DOHH2 (cell line): ENCODE data around the gene CYYR1.

Experiments used
- H3F3A ChIP-seq: fragments of 200-600 bp; sonication (generic), shearing (Covaris generic); 2 replicates; pipeline ENCODE4 v1.6.0; 2016; ENCODE audit warnings: antibody characterized with exemption, mild to moderate bottlenecking; ENCODE audit not compliant: control insufficient read depth, insufficient read depth
- H3K27ac ChIP-seq: fragments of 200-600 bp; sonication (generic); 2 replicates; pipeline ENCODE4 v1.5.1; 2014; ENCODE audit warnings: low read depth, mild to moderate bottlenecking, low read length, moderate library complexity
- H3K27me3 ChIP-seq: fragments of 200-600 bp; sonication (generic); 2 replicates; pipeline ENCODE4 v1.6.1; 2014; ENCODE audit warnings: mild to moderate bottlenecking, low read length, mixed read lengths; ENCODE audit not compliant: control insufficient read depth
- H3K36me3 ChIP-seq: fragments of 200-600 bp; sonication (generic); 2 replicates; pipeline ENCODE4 v1.6.1; 2014; ENCODE audit warnings: mild to moderate bottlenecking, low read length, moderate library complexity, mixed read lengths; ENCODE audit not compliant: control insufficient read depth
- H3K4me1 ChIP-seq: fragments of 200-600 bp; sonication (generic); 2 replicates; pipeline ENCODE4 v1.6.1; 2014; ENCODE audit warnings: mild to moderate bottlenecking, low read length, mixed read lengths; ENCODE audit not compliant: control insufficient read depth
- H3K4me2 ChIP-seq: fragments of 200-600 bp; sonication (generic); 2 replicates; pipeline ENCODE4 v1.6.0; 2014; ENCODE audit warnings: mild to moderate bottlenecking, low read length, moderate library complexity
- H3K4me3 ChIP-seq: fragments of 200-600 bp; sonication (generic); 2 replicates; pipeline ENCODE4 v1.5.1; 2014; ENCODE audit warnings: mild to moderate bottlenecking, low read length, mixed read lengths
- H3K79me2 ChIP-seq: fragments of 200-600 bp; sonication (generic); 2 replicates; pipeline ENCODE4 v1.6.1; 2014; ENCODE audit warnings: mild to moderate bottlenecking, low read length, mixed read lengths; ENCODE audit not compliant: control insufficient read depth
- H3K9me2 ChIP-seq: fragments of 200-600 bp; sonication (generic); replicated peaks from 2 replicates; pipeline ENCODE4 v1.6.1; 2014; ENCODE audit warnings: mild to moderate bottlenecking, low read length, mixed read lengths; ENCODE audit not compliant: control insufficient read depth
- H3K9me3 ChIP-seq: fragments of 200-600 bp; sonication (generic); 2 replicates; pipeline ENCODE4 v1.6.1; 2014; ENCODE audit warnings: antibody characterized with exemption, low read length, mixed read lengths; ENCODE audit not compliant: control insufficient read depth, insufficient read depth
- H4K20me1 ChIP-seq: fragments of 200-600 bp; sonication (generic); 2 replicates; pipeline ENCODE4 v1.6.0; 2014; ENCODE audit warnings: low read depth, mild to moderate bottlenecking, antibody characterized with exemption, low read length, moderate library complexity; ENCODE audit not compliant: control insufficient read depth, insufficient read depth
- CTCF ChIP-seq: fragments of 200-600 bp; sonication (generic); IDR thresholded peaks from one replicate; pipeline ENCODE4 v1.5.1; 2014; ENCODE audit warnings: antibody characterized with exemption, mild to moderate bottlenecking, low read depth, low read length; ENCODE audit not compliant: poor library complexity, severe bottlenecking
- EZH2phosphoT487 ChIP-seq: fragments of 200-600 bp; sonication (generic); IDR thresholded peaks from 2 replicates; pipeline ENCODE4 v1.6.1; 2017; ENCODE audit warnings: borderline replicate concordance, mild to moderate bottlenecking, antibody characterized with exemption, low read length, moderate library complexity, mixed read lengths

CYYR1 gene

GRCh38 chr21:26473471-26473870, 99.6 kb downstream of the CYYR1 start:
- no peak overlapping the region for H3K4me3 ChIP-seq
- H3K4me2 ChIP-seq: no peak overlapping the region
- no peaks in the 10 kb centered on the region for H3K27me3 ChIP-seq

GRCh38 chr21:26471099-26471471, 102.0 kb downstream of the CYYR1 start:
- Histone ChIP-seq H3K4me3 (no peak overlapping the region), H3F3A (no peaks in the 10 kb centered on the region), H3K79me2 (no peaks in the 10 kb centered on the region), H4K20me1 (no peaks in the 10 kb centered on the region), H3K9me2 (no peaks in the 10 kb centered on the region), H3K27ac (no peak overlapping the region), H3K36me3 (no peaks in the 10 kb centered on the region), H3K4me2 (no peak overlapping the region), H3K4me1 (no peaks in the 10 kb centered on the region), H3K27me3 (no peaks in the 10 kb centered on the region), H3K9me3 (no peaks in the 10 kb centered on the region)
- TF ChIP-seq CTCF (no peak), EZH2phosphoT487 (no peak)

More at GRCh38 chr21:26473471-26473870, 99.6 kb downstream of the CYYR1 start:
- Histone ChIP-seq H3K9me3 (peaks cover 3% of the 10 kb centered on the region; the same call in 1 of the 2 replicates), H3K36me3 (no peaks in the 10 kb centered on the region), H3F3A (no peaks in the 10 kb centered on the region), H3K79me2 (no peaks in the 10 kb centered on the region), H4K20me1 (no peaks in the 10 kb centered on the region), H3K9me2 (no peaks in the 10 kb centered on the region), H3K27ac (no peak overlapping the region), H3K4me1 (no peaks in the 10 kb centered on the region)
- TF ChIP-seq CTCF (no peak), EZH2phosphoT487 (no peak)

- Histone ChIP-seq H3K9me3 (no peaks in the 10 kb centered on the region), H3K27me3 (no peaks in the 10 kb centered on the region), H3K4me3 (no peak overlapping the region), H3K4me1 (no peaks in the 10 kb centered on the region), H3K9me2 (no peaks in the 10 kb centered on the region), H4K20me1 (no peaks in the 10 kb centered on the region), H3K4me2 (no peak overlapping the region), H3K79me2 (no peaks in the 10 kb centered on the region), H3K27ac (no peak overlapping the region), H3K36me3 (no peaks in the 10 kb centered on the region), H3F3A (no peaks in the 10 kb centered on the region)
- no peak for TF ChIP-seq EZH2phosphoT487
Measured at GRCh38 chr21:26470351-26471098, 102.6 kb downstream of the CYYR1 start.

GRCh38 chr21:26469789-26470188, 103.3 kb downstream of the CYYR1 start:
- no peaks in the 10 kb centered on the region for H4K20me1 ChIP-seq
- no peaks in the 10 kb centered on the region for H3F3A ChIP-seq
- H3K9me3 ChIP-seq: no peaks in the 10 kb centered on the region
- H3K27me3 ChIP-seq: no peaks in the 10 kb centered on the region
- H3K4me2 ChIP-seq: no peak overlapping the region
- H3K79me2 ChIP-seq: no peaks in the 10 kb centered on the region
- H3K9me2 ChIP-seq: no peaks in the 10 kb centered on the region
- H3K27ac ChIP-seq: no peak overlapping the region
- H3K4me3 ChIP-seq: no peak overlapping the region
- no peaks in the 10 kb centered on the region for H3K4me1 ChIP-seq
- TF ChIP-seq EZH2phosphoT487 (no peak), CTCF (no peak)
- no peaks in the 10 kb centered on the region for H3K36me3 ChIP-seq
